ENCODE measurements around the gene ACOT13. TPM values are rescaled to one million over a fixed set of nuclear protein-coding genes. Genes with fewer than 3 reads are reported as not detected.
"Not testable (repeated sequence)": the region's sequence is repeated elsewhere in the genome, so short reads cannot be mapped to it uniquely, and the experiment has no call there.

Gene ACOT13
- total RNA-seq, 2 donors from 2014 or later, result 39.6 to 63.6 TPM

DNA sequence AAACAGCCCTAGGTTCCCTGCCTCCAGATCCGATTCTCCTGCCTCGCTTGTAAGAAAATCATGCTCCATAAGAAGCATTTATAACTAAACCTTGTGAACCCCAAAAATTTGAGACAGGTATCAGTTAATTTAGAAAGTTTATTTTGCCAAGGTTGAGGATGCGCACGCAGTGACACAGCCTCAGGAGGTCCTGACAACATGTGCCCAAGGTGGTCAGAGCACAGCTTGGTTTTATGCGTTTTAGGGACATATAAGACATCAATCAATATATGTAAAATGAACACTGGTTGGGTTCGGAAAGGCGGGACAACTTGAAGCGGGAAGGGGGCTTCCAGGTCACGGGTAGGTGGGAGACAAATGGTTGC lies 2.1 kb downstream of the ACOT13 start:
- intact Hi-C loops (cut with DNase I), result no loop called here
- Histone ChIP-seq H3K36me3 (no peaks in the 10 kb centered on the region), H3K9ac (ENCODE audit: low read depth in 2 of 2, low read length in 2 of 2) (no peak overlapping the region), H3K27ac (no peak overlapping the region), H3K9me3 (no peaks in the 10 kb centered on the region), H3K27me3 (no peaks in the 10 kb centered on the region), H3K4me1 (peaks cover 9% of the 10 kb centered on the region), H3K4me3 (no peak overlapping the region)
- no peak for DNase-seq
- TF ChIP-seq, protein P1, sequence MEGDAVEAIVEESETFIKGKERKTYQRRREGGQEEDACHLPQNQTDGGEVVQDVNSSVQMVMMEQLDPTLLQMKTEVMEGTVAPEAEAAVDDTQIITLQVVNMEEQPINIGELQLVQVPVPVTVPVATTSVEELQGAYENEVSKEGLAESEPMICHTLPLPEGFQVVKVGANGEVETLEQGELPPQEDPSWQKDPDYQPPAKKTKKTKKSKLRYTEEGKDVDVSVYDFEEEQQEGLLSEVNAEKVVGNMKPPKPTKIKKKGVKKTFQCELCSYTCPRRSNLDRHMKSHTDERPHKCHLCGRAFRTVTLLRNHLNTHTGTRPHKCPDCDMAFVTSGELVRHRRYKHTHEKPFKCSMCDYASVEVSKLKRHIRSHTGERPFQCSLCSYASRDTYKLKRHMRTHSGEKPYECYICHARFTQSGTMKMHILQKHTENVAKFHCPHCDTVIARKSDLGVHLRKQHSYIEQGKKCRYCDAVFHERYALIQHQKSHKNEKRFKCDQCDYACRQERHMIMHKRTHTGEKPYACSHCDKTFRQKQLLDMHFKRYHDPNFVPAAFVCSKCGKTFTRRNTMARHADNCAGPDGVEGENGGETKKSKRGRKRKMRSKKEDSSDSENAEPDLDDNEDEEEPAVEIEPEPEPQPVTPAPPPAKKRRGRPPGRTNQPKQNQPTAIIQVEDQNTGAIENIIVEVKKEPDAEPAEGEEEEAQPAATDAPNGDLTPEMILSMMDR (IDR thresholded peaks at IDR 0.05), result no peak

DNA sequence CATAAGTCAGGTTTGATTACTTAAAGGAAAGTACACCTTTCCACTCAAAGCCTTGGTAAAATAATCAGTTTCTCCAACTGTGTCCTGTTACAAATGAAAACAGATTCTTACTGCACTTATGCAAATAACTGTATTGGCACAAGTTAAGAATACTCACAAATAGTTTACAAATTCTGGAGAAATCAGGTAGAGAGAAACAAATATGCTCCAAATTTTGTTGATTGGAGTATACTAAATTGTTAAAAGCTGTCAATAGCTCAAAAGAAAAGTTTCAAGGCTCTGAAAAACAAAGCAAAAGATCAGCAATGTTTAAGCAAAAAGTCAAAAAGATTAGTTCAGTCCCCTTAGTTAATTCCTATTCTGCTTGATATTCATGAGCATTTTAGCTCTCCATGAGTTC lies 3.6 kb downstream of the ACOT13 start:
- H3K36me3 ChIP-seq; H3K9ac ChIP-seq (ENCODE audit: low read depth in 2 of 2, low read length in 2 of 2); H3K4me3 ChIP-seq; H3K27ac ChIP-seq; DNase-seq; H3K9me3 ChIP-seq; H3K4me1 ChIP-seq; intact Hi-C loops (cut with DNase I); H3K27me3 ChIP-seq: not testable (repeated sequence)

DNA sequence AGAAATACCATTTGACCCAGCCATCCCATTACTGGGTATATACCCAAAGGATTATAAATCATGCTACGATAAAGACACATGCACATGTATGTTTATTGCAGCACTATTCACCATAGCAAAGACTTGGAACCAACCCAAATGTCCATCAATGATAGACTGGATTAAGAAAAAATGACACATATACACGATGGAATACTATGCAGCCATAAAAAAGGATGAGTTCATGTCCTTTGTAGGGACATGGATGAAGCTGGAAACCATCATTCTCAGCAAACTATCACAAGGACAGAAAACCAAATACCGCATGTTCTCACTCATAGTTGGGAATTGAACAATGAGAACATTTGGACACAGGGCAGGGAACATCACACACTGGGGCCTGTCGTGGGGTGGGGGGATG lies 4.2 kb downstream of the ACOT13 start:
- H3K27me3 ChIP-seq; intact Hi-C loops (cut with DNase I); H3K9me3 ChIP-seq; H3K36me3 ChIP-seq; DNase-seq; H3K4me1 ChIP-seq; H3K9ac ChIP-seq (ENCODE audit: low read depth in 2 of 2, low read length in 2 of 2); H3K27ac ChIP-seq; H3K4me3 ChIP-seq: not testable (repeated sequence)

DNA sequence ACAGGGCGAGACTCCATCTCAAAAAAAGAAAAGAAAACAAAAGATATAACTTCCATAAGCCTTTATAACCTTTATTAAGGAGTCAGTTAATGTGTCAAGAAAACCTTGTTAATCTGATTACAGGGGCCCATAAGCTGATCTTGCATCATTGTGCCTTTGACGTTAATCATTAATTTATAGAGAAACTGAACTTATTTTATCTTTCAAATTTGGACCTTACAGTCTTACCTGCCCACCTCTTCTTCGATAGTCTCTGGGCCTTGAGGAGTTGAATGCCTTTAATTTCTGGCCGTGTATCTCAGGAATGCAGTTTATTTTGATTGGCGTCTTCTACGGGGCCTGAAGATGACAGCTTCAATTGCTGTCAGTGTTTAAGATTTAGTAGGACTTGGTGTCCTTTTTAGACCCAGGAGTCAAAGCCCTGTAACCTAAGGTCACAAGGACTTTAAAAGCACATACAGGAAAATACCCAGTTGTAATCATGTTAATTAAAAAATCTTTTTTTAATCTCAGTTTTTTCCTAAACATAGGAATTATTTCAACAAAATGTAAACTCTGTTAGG lies 5.8 kb downstream of the ACOT13 start:
- TF ChIP-seq, protein P1 (IDR thresholded peaks at IDR 0.05), result no peak
- no peak overlapping the region for H3K4me3 ChIP-seq
- intact Hi-C loops (cut with DNase I), result no loop called here
- no peaks in the 10 kb centered on the region for H3K9me3 ChIP-seq
- H3K9ac ChIP-seq (ENCODE audit: low read depth in 2 of 2, low read length in 2 of 2), result no peak overlapping the region
- no peak for DNase-seq
- H3K4me1 ChIP-seq, result peaks cover 3% of the 10 kb centered on the region
- H3K27ac ChIP-seq, result no peak overlapping the region
- H3K27me3 ChIP-seq, result no peaks in the 10 kb centered on the region
- no peaks in the 10 kb centered on the region for H3K36me3 ChIP-seq

DNA sequence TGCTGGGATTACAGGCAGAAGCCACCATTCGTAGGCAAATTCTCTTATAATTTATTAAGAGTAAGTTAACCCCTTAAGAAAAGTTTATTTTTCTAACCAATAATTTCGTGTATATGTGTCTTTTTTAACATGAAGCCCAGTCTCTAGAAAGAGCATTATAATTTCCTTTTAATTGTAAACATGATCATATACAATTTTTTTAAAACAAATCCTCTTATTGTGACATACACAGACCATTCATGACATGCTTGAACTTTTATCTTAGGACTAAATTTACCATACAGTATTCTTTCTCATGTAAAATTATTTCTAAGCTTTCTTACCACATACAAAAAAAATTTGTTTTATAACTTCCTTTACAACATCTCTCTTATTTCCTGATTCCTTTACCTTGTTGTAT lies 6.7 kb downstream of the ACOT13 start:
- no peaks in the 10 kb centered on the region for H3K27me3 ChIP-seq
- no peaks in the 10 kb centered on the region for H3K9me3 ChIP-seq
- H3K36me3 ChIP-seq, result no peaks in the 10 kb centered on the region
- TF ChIP-seq, protein P1 (IDR thresholded peaks at IDR 0.05), result no peak
- no peak overlapping the region for H3K27ac ChIP-seq
- no peak overlapping the region for H3K4me3 ChIP-seq
- no peak overlapping the region for H3K9ac ChIP-seq (ENCODE audit: low read depth in 2 of 2, low read length in 2 of 2)
- H3K4me1 ChIP-seq, result no peaks in the 10 kb centered on the region
- DNase-seq, result no peak
- intact Hi-C loops (cut with DNase I), result no loop called here

DNA sequence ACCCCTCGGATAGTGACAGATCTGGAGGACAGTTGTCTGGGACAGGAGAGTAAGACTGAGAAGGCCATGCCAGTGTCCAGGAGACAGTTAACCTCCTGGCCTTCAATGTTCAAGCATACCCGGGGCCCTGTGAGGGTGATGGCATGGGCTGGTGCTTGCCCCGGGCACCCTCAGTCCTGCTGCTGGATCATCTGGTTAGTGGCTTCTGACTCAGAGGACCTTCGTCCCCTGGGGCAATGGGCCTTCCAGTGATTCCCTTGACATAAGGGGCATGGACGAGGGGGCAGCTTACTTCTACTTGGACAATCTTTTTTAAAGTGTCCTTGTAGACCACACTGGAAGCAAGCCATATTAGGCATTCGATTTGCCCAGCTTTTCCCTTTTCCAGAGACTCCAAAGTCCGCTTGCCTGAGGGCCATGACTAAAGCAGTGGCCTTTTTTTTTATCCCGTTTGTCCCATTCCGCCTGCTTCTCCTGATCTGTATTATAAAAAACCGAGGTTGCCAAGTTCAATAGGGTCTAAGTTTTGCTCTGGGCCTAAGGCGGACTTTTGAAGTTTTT lies 12.0 kb downstream of the ACOT13 start:
- H3K9ac ChIP-seq (ENCODE audit: low read depth in 2 of 2, low read length in 2 of 2); H3K4me1 ChIP-seq; H3K36me3 ChIP-seq; DNase-seq; H3K27me3 ChIP-seq; intact Hi-C loops (cut with DNase I); H3K9me3 ChIP-seq; H3K27ac ChIP-seq; H3K4me3 ChIP-seq: not testable (repeated sequence)

DNA sequence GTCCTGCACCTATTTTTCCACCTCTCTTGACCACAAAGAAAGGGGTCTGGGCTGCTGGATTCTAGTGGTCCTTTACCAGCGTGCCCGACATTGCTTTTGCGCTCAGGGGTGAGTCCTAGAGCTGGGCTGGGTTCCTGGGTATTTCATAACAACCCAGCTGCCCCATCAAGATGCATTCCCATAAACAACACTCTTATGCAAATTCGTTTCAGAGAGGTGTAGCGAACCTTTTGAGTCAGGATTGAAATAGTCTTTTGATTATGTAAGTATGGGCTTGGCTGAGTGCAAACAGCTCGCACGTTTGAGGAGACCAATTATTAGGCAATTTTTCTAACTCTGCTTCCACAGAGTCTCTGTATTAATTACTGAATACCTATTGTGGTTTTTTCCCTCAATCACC lies 13.7 kb downstream of the ACOT13 start:
- intact Hi-C loops (cut with DNase I), result no loop called here
- Histone ChIP-seq H3K36me3 (no peaks in the 10 kb centered on the region), H3K4me1 (no peaks in the 10 kb centered on the region), H3K9ac (ENCODE audit: low read depth in 2 of 2, low read length in 2 of 2) (no peak overlapping the region), H3K27me3 (no peaks in the 10 kb centered on the region), H3K9me3 (no peaks in the 10 kb centered on the region), H3K27ac (no peak overlapping the region), H3K4me3 (no peak overlapping the region)
- TF ChIP-seq, protein P1 (IDR thresholded peaks at IDR 0.05), result no peak
- DNase-seq, result no peak

Measured in colonic mucosa (tissue), 4 donors.